Activated CD4-positive, alpha-beta T cell treated with anti-CD3 and anti-CD28 coated beads, Interleukin-2, amount 50 U/mL, for 48 hours (primary cell): Measurements from ENCODE around the gene LZTS2.

Experiments
- DNase-seq, 2 experiments: peaks; one replicate each; pipeline ENCODE4 v3.0.0-alpha.2; 2020

Gene LZTS2

DNA sequence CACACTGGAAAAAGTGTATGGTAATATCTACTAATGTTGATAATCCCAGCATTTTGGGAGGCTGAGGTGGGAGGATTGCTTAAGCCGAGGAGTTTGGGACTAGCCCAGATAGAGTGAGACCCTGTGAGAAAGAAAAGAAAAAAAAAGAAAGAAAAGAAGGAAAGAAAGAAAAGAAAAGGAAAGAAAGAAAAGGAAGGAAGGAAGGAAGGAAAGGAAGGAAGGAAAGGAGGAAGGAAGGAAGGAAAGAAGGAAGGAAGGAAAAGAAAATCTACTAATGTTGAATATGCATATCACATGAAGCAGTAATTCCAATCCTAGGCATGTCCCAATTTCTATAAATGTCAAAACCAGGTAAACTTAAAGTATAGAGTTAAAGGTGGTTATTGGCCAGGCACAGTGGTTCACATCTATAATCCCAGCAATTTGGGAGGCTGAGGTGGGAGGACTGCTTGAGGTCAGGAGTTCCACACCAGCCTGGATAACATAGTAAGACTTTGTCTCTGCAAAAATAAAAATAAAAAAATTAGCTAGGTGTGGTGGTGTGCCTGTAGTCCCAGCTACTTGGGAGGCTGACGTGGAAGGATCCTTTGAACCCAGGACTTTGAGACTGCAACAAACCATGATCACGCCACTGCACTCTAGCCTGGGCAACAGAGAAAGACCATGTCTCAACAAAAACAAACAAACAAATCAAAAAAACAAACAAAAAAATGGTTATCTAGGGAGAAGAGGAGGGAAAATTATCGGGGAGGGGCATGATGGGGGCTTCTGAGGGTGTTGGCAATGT, 57.0 kb downstream of the LZTS2 start:
- no peak for DNase-seq
